ENCODE data around the gene CSTA. TPM values are rescaled to one million over a fixed set of nuclear protein-coding genes. Genes with fewer than 3 reads are reported as not detected.

Gene CSTA
- total and polyA plus RNA-seq, 2 experiments from 2014 or later: 0.28 TPM; not detected in 1

GRCh38 chr3:122298239-122298638 lies 26.8 kb upstream of the CSTA start:
- Histone ChIP-seq H3K27ac (no peak overlapping the region), H3K27me3 (no peaks in the 10 kb centered on the region)

GRCh38 chr3:122299215-122299614 lies 25.8 kb upstream of the CSTA start:
- TF ChIP-seq EZH2 (IDR thresholded peaks at IDR 0.05; ENCODE audit: borderline replicate concordance): no peak
- no peak for TF ChIP-seq CTCF (IDR thresholded peaks at IDR 0.05; ENCODE audit: poor library complexity)
- Histone ChIP-seq H3K4me3 (no peak overlapping the region), H3K9me3 (ENCODE audit: low read depth) (no peaks in the 10 kb centered on the region), H3K27me3 (no peaks in the 10 kb centered on the region), H4K20me1 (ENCODE audit: insufficient read depth, poor library complexity, severe bottlenecking) (no peaks in the 10 kb centered on the region), H3K36me3 (replicated peaks; ENCODE audit: insufficient read depth, low read depth) (no peaks in the 10 kb centered on the region), H3K4me1 (ENCODE audit: insufficient read depth) (no peaks in the 10 kb centered on the region), H3K4me2 (no peak overlapping the region), H2AFZ (no peak overlapping the region), H3K27ac (no peak overlapping the region), H3K79me2 (no peaks in the 10 kb centered on the region), H3K9me2 (replicated peaks; ENCODE audit: insufficient read depth) (no peaks in the 10 kb centered on the region)
- no peak for DNase-seq (ENCODE audit: low spot score)

More at GRCh38 chr3:122298239-122298638, 26.8 kb upstream of the CSTA start:
- no peaks in the 10 kb centered on the region for H3K4me1 ChIP-seq (ENCODE audit: insufficient read depth)
- no peaks in the 10 kb centered on the region for H3K79me2 ChIP-seq
- no peaks in the 10 kb centered on the region for H3K9me3 ChIP-seq (ENCODE audit: low read depth)
- no peak overlapping the region for H3K4me2 ChIP-seq
- H4K20me1 ChIP-seq (ENCODE audit: insufficient read depth, poor library complexity, severe bottlenecking): no peaks in the 10 kb centered on the region
- H2AFZ ChIP-seq: no peak overlapping the region
- H3K4me3 ChIP-seq: no peak overlapping the region
- H3K36me3 ChIP-seq (replicated peaks; ENCODE audit: insufficient read depth, low read depth): no peaks in the 10 kb centered on the region
- DNase-seq (ENCODE audit: low spot score): no peak
- WGBS (ENCODE audit: low lambda C conversion rate, missing lambda C conversion rate): 90% methylated on average over 2 of the region's 2 CpGs
- no peak for TF ChIP-seq CTCF (IDR thresholded peaks at IDR 0.05; ENCODE audit: poor library complexity)
- TF ChIP-seq EZH2phosphoT487 (IDR thresholded peaks at IDR 0.05; ENCODE audit: low read depth, severe bottlenecking, unreplicated experiment): no peak
- TF ChIP-seq EZH2 (IDR thresholded peaks at IDR 0.05; ENCODE audit: borderline replicate concordance): no peak
- no peaks in the 10 kb centered on the region for H3K9me2 ChIP-seq (replicated peaks; ENCODE audit: insufficient read depth)

- no peak overlapping the region for H3K4me2 ChIP-seq
- H3K79me2 ChIP-seq: no peaks in the 10 kb centered on the region
- no peaks in the 10 kb centered on the region for H4K20me1 ChIP-seq (ENCODE audit: insufficient read depth, poor library complexity, severe bottlenecking)
- TF ChIP-seq CTCF (IDR thresholded peaks at IDR 0.05; ENCODE audit: poor library complexity) (peak; percentile 47), EZH2 (IDR thresholded peaks at IDR 0.05; ENCODE audit: borderline replicate concordance) (no peak)
- no peaks in the 10 kb centered on the region for H3K9me3 ChIP-seq (ENCODE audit: low read depth)
- WGBS (ENCODE audit: low lambda C conversion rate, missing lambda C conversion rate): 90% methylated on average over 12 of the region's 12 CpGs
- H3K9me2 ChIP-seq (replicated peaks; ENCODE audit: insufficient read depth): no peaks in the 10 kb centered on the region
- no peaks in the 10 kb centered on the region for H3K36me3 ChIP-seq (replicated peaks; ENCODE audit: insufficient read depth, low read depth)
- H3K4me3 ChIP-seq: no peak overlapping the region
- H3K4me1 ChIP-seq (ENCODE audit: insufficient read depth): no peaks in the 10 kb centered on the region
- no peak overlapping the region for H2AFZ ChIP-seq
- DNase-seq (ENCODE audit: low spot score): no peak
- no peak overlapping the region for H3K27ac ChIP-seq
- H3K27me3 ChIP-seq: no peaks in the 10 kb centered on the region
These were observed 25.1 kb upstream of the CSTA start for GRCh38 chr3:122299872-122300460.

GRCh38 chr3:122301063-122301462 lies 24.0 kb upstream of the CSTA start:
- no peak for TF ChIP-seq CTCF (IDR thresholded peaks at IDR 0.05; ENCODE audit: poor library complexity)
- TF ChIP-seq EZH2 (IDR thresholded peaks at IDR 0.05; ENCODE audit: borderline replicate concordance): no peak
- TF ChIP-seq EZH2phosphoT487 (IDR thresholded peaks at IDR 0.05; ENCODE audit: low read depth, severe bottlenecking, unreplicated experiment): no peak
- peaks cover 6% of the 10 kb centered on the region for H3K4me1 ChIP-seq (ENCODE audit: insufficient read depth)
- H4K20me1 ChIP-seq (ENCODE audit: insufficient read depth, poor library complexity, severe bottlenecking): no peaks in the 10 kb centered on the region
- H3K4me2 ChIP-seq: no peak overlapping the region
- H3K79me2 ChIP-seq: no peaks in the 10 kb centered on the region
- H3K36me3 ChIP-seq (replicated peaks; ENCODE audit: insufficient read depth, low read depth): no peaks in the 10 kb centered on the region
- no peak for DNase-seq (ENCODE audit: low spot score)
- no peak overlapping the region for H3K27ac ChIP-seq
- no peak overlapping the region for H3K4me3 ChIP-seq
- no peaks in the 10 kb centered on the region for H3K9me2 ChIP-seq (replicated peaks; ENCODE audit: insufficient read depth)
- H3K9me3 ChIP-seq (ENCODE audit: low read depth): no peaks in the 10 kb centered on the region
- H2AFZ ChIP-seq: no peak overlapping the region
- no peaks in the 10 kb centered on the region for H3K27me3 ChIP-seq
